Upper lobe of left lung (tissue), 4 donors: Measurements from ENCODE around the gene SCARF1.

ENCODE experiments used
- EP300 ChIP-seq, 4 donors: sonication (generic); formaldehyde crosslinking; IDR thresholded peaks; one replicate each; pipeline ENCODE4 v1.5.1; 2017; ENCODE audit warnings: antibody characterized with exemption in 4 of 4, control low read depth in 2 of 4
- POLR2A ChIP-seq, 4 donors: fragments of 450-650 bp; IDR thresholded peaks; one replicate each; pipeline ENCODE4 v1.5.1; 2016 to 2017; ENCODE audit warnings: antibody characterized with exemption in 4 of 4, mild to moderate bottlenecking in 2 of 4
- POLR2AphosphoS5 ChIP-seq, 2 donors: sonication (generic); formaldehyde crosslinking; IDR thresholded peaks; one replicate each; pipeline ENCODE4 v1.5.1; 2017; ENCODE audit warnings: antibody characterized with exemption in 2 of 2
- TF ChIP-seq, protein P1 (sequence below), 6 experiments: fragments of 450-650 bp in 4 of 6; fragments of 200-600 bp in 2 of 6; sonication (generic) in 2 of 6; IDR thresholded peaks; one replicate each; pipeline ENCODE4 v1.5.1; 2016 to 2019; ENCODE audit warnings: antibody characterized with exemption in 6 of 6

GRCh38 chr17:1626333-1626732 lies 19.2 kb downstream of the SCARF1 start:
- TF ChIP-seq EP300 (IDR thresholded peaks at IDR 0.05) (no peak), POLR2A (IDR thresholded peaks at IDR 0.05) (no peak), POLR2AphosphoS5 (IDR thresholded peaks at IDR 0.05) (peak in 1 of 2 donors; percentile 6)
- TF ChIP-seq, protein P1, sequence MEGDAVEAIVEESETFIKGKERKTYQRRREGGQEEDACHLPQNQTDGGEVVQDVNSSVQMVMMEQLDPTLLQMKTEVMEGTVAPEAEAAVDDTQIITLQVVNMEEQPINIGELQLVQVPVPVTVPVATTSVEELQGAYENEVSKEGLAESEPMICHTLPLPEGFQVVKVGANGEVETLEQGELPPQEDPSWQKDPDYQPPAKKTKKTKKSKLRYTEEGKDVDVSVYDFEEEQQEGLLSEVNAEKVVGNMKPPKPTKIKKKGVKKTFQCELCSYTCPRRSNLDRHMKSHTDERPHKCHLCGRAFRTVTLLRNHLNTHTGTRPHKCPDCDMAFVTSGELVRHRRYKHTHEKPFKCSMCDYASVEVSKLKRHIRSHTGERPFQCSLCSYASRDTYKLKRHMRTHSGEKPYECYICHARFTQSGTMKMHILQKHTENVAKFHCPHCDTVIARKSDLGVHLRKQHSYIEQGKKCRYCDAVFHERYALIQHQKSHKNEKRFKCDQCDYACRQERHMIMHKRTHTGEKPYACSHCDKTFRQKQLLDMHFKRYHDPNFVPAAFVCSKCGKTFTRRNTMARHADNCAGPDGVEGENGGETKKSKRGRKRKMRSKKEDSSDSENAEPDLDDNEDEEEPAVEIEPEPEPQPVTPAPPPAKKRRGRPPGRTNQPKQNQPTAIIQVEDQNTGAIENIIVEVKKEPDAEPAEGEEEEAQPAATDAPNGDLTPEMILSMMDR (IDR thresholded peaks at IDR 0.05) = no peak
